ENCODE data around the gene C5.

The C5 gene

DNA sequence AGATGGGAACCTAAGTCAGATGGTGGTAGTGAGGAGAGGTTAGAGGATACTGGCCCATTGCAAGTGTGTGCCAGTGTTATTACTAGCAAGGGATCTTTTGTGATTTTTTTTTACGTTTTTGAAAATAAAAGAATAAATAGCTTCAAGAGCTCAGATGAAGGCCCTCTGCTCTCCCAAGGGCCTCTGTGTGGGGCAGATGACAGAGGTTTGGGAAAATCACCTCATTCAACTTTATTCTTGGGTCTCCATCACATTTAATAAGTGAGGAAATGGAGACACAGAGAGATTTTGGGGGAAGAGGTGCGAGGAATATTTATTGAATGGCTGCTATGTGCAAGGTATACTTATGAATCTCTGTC, 113.3 kb downstream of the C5 start:
- no peak for DNase-seq (ENCODE audit: low spot score)
- TF ChIP-seq, protein P1, sequence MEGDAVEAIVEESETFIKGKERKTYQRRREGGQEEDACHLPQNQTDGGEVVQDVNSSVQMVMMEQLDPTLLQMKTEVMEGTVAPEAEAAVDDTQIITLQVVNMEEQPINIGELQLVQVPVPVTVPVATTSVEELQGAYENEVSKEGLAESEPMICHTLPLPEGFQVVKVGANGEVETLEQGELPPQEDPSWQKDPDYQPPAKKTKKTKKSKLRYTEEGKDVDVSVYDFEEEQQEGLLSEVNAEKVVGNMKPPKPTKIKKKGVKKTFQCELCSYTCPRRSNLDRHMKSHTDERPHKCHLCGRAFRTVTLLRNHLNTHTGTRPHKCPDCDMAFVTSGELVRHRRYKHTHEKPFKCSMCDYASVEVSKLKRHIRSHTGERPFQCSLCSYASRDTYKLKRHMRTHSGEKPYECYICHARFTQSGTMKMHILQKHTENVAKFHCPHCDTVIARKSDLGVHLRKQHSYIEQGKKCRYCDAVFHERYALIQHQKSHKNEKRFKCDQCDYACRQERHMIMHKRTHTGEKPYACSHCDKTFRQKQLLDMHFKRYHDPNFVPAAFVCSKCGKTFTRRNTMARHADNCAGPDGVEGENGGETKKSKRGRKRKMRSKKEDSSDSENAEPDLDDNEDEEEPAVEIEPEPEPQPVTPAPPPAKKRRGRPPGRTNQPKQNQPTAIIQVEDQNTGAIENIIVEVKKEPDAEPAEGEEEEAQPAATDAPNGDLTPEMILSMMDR (IDR thresholded peaks at IDR 0.05; ENCODE audit: extremely low read depth, missing control alignments), result no peak

DNA sequence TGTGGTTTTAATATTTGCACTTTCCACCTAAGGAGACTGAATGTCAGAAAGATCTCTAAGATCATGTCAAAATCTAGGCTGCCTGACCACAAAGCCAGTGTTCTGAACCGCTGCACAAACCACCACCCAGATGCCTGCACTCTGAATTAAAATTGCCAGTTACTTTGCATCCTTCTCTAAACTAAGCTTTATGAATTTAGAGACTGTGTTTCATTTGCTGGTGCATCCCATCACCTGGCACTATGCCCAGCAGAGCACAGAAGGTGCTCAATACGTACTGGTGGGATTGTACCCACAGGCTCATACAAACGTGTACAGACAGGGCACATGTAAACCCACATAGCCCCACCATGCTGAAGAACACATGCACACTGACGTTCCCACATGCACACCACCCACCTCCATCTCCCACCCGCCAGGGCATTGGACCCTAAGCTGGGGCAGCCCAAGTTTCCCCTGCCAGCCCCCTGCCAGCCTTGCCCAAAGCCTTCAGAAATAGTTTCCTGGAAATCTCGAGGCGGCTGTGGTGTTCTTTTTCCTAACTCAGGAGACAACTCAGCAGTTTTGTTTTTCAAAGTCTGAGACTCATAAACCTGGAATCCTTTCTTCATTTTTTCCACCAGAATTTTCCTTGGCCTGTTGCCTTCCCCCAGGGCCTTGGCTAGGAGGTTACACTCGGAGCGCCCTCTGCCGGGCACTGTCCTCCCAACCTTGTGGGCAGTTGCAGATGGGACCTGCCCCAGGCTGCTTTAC, 113.9 kb downstream of the C5 start:
- TF ChIP-seq, protein P1 (IDR thresholded peaks at IDR 0.05; ENCODE audit: extremely low read depth, missing control alignments), result peak; percentile 81
- peak; percentile 76 for DNase-seq (ENCODE audit: low spot score)

DNA sequence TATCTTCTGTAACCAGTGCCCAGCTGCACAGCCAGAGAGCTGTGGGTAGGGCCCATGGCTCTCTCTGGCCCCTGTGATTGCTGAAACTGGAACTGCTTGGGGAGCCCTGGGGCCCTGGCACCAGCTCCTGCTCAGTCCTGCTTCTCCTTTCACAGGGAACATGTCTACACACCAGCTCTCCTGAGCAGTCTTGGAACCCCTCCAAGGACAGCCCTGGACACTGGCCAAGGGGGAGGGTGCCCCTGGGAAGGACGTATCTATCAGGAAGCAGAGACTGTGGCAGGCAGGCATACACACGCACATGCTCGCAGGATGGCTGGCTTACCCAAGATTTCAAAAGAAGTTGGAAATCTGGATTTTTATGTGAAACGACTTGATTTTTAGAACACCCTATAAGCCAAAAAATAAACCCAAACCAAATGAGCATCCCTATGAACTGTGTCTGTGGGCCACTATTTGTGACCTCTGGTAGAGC, 114.7 kb downstream of the C5 start:
- TF ChIP-seq, protein P1 (IDR thresholded peaks at IDR 0.05; ENCODE audit: extremely low read depth, missing control alignments), result no peak
- no peak for DNase-seq (ENCODE audit: low spot score)

DNA sequence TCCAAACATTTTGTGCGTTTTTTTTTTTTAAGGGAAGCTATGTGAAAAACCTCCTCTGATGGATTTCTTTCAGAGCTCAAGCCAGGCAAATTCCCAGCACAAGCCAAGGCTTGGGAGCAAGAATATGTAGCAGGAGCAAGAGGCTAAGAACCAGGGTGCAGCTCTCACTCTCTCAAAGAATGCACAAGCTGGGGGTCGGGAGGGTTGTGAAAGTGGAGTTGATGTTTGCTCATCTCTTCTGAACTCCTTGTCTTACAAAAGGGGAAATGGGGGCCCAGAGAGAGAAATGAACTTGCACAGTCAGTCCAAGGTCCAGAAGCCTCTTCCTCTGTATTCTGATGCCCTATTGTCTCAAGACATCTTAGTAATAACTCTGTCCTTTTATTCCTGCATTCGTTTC, 115.8 kb downstream of the C5 start:
- TF ChIP-seq, protein P1 (IDR thresholded peaks at IDR 0.05; ENCODE audit: extremely low read depth, missing control alignments), result no peak
- no peak for DNase-seq (ENCODE audit: low spot score)

DNA sequence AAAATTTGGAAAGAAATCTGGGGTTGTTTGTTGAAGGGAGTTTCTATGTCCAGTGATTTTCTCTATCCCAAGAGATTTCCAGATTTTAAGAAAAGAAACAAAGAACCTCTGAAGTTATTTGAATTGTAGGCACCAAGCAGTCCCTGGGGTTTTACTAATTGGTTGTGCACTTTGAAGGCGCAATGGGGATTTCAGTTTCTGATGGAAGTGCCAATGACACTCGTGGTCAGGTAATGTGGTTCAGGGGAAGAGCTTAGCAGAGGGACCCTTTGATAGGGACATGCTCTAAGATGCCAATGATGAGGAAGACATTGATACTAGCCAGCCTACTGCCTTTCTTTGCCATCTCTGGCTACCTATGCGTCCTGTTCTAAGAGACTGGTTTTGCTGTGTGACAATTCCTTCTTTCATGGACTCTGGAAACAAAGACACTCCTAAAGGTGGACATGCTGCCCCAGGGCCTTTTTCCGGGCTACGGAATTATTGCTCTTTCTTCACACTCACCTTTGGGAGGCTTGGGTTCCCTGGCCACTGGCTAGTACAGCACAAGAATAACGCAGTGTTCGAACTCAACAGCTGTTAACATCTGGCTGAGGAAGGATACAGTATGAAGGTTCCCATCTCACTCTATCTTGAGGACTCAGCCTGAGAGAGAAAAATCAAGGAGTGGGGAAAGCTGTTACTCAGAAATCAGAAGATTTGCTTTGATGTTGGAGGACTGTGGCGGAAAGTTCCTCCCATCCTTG, 116.6 kb downstream of the C5 start:
- DNase-seq (ENCODE audit: low spot score), result no peak
- TF ChIP-seq, protein P1 (IDR thresholded peaks at IDR 0.05; ENCODE audit: extremely low read depth, missing control alignments), result no peak

DNA sequence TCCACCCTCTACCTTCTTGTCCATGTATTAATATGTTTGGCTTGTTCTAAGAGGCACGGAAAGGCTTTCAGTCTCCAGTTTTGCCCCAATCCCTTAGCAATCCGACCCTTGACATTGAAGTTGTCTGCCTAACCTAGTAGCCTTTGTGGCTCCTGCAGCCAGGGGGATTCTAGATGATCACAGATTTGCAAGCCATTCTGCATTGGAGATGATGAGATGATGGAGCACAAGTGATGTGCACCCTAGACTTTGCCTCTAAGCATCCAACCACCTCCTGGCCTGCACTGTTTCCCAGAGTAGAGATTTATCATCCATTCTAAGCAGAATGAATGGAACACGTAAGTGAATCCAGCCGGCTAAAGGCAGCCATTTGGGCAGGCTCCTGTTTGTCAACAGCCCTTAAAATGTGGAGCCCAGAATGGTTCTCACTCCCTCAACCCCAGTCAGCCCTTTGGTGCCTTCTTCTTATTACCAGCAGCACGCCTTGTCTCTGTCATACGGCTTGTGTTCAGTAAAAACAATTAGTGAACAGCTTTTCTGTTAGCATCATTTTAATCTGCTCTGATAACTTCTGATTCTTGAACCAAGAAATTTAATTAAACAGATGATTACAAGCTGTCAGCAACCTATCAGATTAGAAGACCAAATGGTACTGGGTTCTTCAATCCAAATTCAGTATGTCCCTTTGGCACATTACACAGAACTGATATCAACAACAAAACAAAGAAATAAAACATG, 117.8 kb downstream of the C5 start:
- TF ChIP-seq, protein P1 (IDR thresholded peaks at IDR 0.05; ENCODE audit: extremely low read depth, missing control alignments), result no peak
- no peak for DNase-seq (ENCODE audit: low spot score)
